K562 (cell line): ENCODE results near the gene HS6ST1.

Experiments used
- ATF3 ChIP-seq, 2 experiments: fragments of 450-650 bp in 1 of 2; sonication (generic) in 1 of 2; formaldehyde crosslinking in 1 of 2; IDR thresholded peaks in 1 of 2; conservative IDR thresholded peaks in 1 of 2; 2 replicates each; pipeline versions ENCODE4 v1.6.1 to v1.8.1; 2016 to 2023; ENCODE audit warnings: mild to moderate bottlenecking in 2 of 2, moderate library complexity in 2 of 2, inconsistent platforms in 1 of 2, missing genetic modification reagents in 1 of 2
- CTCF ChIP-seq, 3 experiments: IDR thresholded peaks in 2 of 3; conservative IDR thresholded peaks in 1 of 3; 2 replicates each; pipeline ENCODE4 v1.5.1; 2011 to 2012; ENCODE audit warnings: low read length in 3 of 3, mild to moderate bottlenecking in 3 of 3, control low read depth in 2 of 3, improper control_type of control experiment in 1 of 3, inconsistent platforms in 1 of 3, low read depth in 1 of 3, mixed read lengths in 1 of 3, moderate library complexity in 1 of 3; ENCODE audit not compliant: insufficient read depth in 2 of 3
- EP300 ChIP-seq: IDR thresholded peaks from 2 replicates; pipeline ENCODE4 v1.6.1; 2012; ENCODE audit warnings: low read length, improper control_type of control experiment
- ERF ChIP-seq: fragments of 450-650 bp; formaldehyde crosslinking; IDR thresholded peaks from 2 replicates; pipeline ENCODE4 v1.4.0; 2020; ENCODE audit warnings: mild to moderate bottlenecking, mixed read lengths
- HNRNPUL1 ChIP-seq: fragments of 200-400 bp; formaldehyde crosslinking; IDR thresholded peaks from 2 replicates; pipeline ENCODE4 v1.6.1; 2017; ENCODE audit warnings: low read length
- MTA2 ChIP-seq: fragments of 450-650 bp; IDR thresholded peaks from 2 replicates; pipeline ENCODE4 v1.6.1; 2016; ENCODE audit warnings: low read depth
- NR3C1 ChIP-seq: sonication (generic); formaldehyde crosslinking; IDR thresholded peaks from 2 replicates; pipeline ENCODE4 v1.8.1; 2022; ENCODE audit warnings: missing genetic modification reagents
- PTBP1 ChIP-seq: fragments of 200-400 bp; formaldehyde crosslinking; IDR thresholded peaks from 2 replicates; pipeline ENCODE4 v1.6.1; 2017; ENCODE audit warnings: low read depth, low read length
- RBBP5 ChIP-seq: fragments of 200-600 bp; sonication (generic); IDR thresholded peaks from 2 replicates; pipeline ENCODE4 v1.6.1; 2012; ENCODE audit warnings: borderline replicate concordance, mild to moderate bottlenecking, low read length, control low read depth, inconsistent platforms; ENCODE audit not compliant: insufficient read depth, poor library complexity, severe bottlenecking
- RFX5 ChIP-seq: IDR thresholded peaks from 2 replicates; pipeline ENCODE4 v1.6.1; 2011; ENCODE audit warnings: low read depth, mild to moderate bottlenecking, improper control_type of control experiment, low read length
- STAT5A ChIP-seq: IDR thresholded peaks from 2 replicates; pipeline ENCODE4 v1.6.1; 2012; ENCODE audit warnings: low read length, inconsistent platforms, borderline replicate concordance
- YY1 ChIP-seq, 3 experiments: IDR thresholded peaks; 2 replicates each; pipeline ENCODE4 v1.6.1; 2011; ENCODE audit warnings: low read length in 2 of 3, mild to moderate bottlenecking in 2 of 3, moderate library complexity in 2 of 3, borderline replicate concordance in 1 of 3, control low read depth in 1 of 3, low read depth in 1 of 3; ENCODE audit not compliant: insufficient read depth in 3 of 3, insufficient replicate concordance in 2 of 3, control insufficient read depth in 1 of 3, insufficient read length in 1 of 3; ENCODE audit errors: extremely low read depth in 1 of 3
- TF ChIP-seq, protein P1 (sequence below): sonication (generic); formaldehyde crosslinking; IDR thresholded peaks from 2 replicates; pipeline ENCODE4 v1.8.1; 2022; ENCODE audit warnings: missing genetic modification reagents

- TF ChIP-seq EP300 (no peak), MTA2 (no peak), PTBP1 (no peak), CTCF (IDR thresholded peaks at IDR 0.05 in 2 of 3, conservative IDR thresholded peaks at IDR 0.05 in 1 of 3; ENCODE audit: insufficient read depth in 2 of 3, low read depth in 1 of 3, low read length in 3 of 3) (no peak), RFX5 (no peak), RBBP5 (no peak), STAT5A (no peak), YY1 (IDR thresholded peaks at IDR 0.05; ENCODE audit: borderline replicate concordance in 1 of 3, control insufficient read depth in 1 of 3, extremely low read depth in 1 of 3, insufficient read depth in 3 of 3, insufficient read length in 1 of 3, insufficient replicate concordance in 2 of 3, low read depth in 1 of 3, low read length in 2 of 3) (no peak), HNRNPUL1 (no peak), ATF3 (IDR thresholded peaks at IDR 0.05) (no peak), ATF3 (CRISPR knock-in tag; conservative IDR thresholded peaks at IDR 0.05) (no peak), NR3C1 (CRISPR knock-in tag) (no peak), ERF (CRISPR knock-in tag) (no peak)
- TF ChIP-seq, protein P1, sequence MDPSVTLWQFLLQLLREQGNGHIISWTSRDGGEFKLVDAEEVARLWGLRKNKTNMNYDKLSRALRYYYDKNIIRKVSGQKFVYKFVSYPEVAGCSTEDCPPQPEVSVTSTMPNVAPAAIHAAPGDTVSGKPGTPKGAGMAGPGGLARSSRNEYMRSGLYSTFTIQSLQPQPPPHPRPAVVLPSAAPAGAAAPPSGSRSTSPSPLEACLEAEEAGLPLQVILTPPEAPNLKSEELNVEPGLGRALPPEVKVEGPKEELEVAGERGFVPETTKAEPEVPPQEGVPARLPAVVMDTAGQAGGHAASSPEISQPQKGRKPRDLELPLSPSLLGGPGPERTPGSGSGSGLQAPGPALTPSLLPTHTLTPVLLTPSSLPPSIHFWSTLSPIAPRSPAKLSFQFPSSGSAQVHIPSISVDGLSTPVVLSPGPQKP (CRISPR knock-in tag): no peak
Measured at GRCh38 chr2:128277961-128278681, 40.5 kb downstream of the HS6ST1 start.
